Activated naive CD4-positive, alpha-beta T cell treated with Interleukin-2 at 50 U/mL for 16 hours (primary cell): Measurements from ENCODE around the gene ACSL3.
"Not testable (repeated sequence)": the region's sequence is repeated elsewhere in the genome, so short reads cannot be mapped to it uniquely, and the experiment has no call there.

Experiments
- DNase-seq: peaks from one replicate; pipeline ENCODE4 v3.0.0-alpha.2; 2020

The ACSL3 gene

GRCh38 chr2:222860740-222861410 is at the start of gene ACSL3:
TSS of gene ACSL3 (plus strand) at chr2:222861036. CDS start at chr2:222908773, 47,737 bp downstream.
- DNase-seq: peak; percentile 92

GRCh38 chr2:222811828-222812227 is 49.0 kb upstream of the ACSL3 start:
- no peak for DNase-seq

GRCh38 chr2:222813177-222813843 is 47.5 kb upstream of the ACSL3 start:
- DNase-seq: no peak

- no peak for DNase-seq
Measured at GRCh38 chr2:222819722-222820333, 41.0 kb upstream of the ACSL3 start.

GRCh38 chr2:222823183-222823930 is 37.5 kb upstream of the ACSL3 start:
- DNase-seq: no peak

- DNase-seq: no peak
Measured at GRCh38 chr2:222825031-222825430, 35.8 kb upstream of the ACSL3 start.

GRCh38 chr2:222827417-222827816 is 33.4 kb upstream of the ACSL3 start:
- DNase-seq: no peak

GRCh38 chr2:222828572-222828971 is 32.3 kb upstream of the ACSL3 start:
- no peak for DNase-seq

GRCh38 chr2:222830164-222830563 is 30.7 kb upstream of the ACSL3 start:
- DNase-seq: no peak

GRCh38 chr2:222833410-222833809 is 27.4 kb upstream of the ACSL3 start:
- DNase-seq: no peak

GRCh38 chr2:222835143-222835822 is 25.6 kb upstream of the ACSL3 start:
- no peak for DNase-seq

GRCh38 chr2:222835823-222836151 is 25.0 kb upstream of the ACSL3 start:
- DNase-seq: no peak

GRCh38 chr2:222837643-222838056 is 23.2 kb upstream of the ACSL3 start:
- no peak for DNase-seq

GRCh38 chr2:222840060-222840802 is 20.6 kb upstream of the ACSL3 start:
- DNase-seq: no peak

- DNase-seq: no peak
Measured at GRCh38 chr2:222842491-222843174, 18.2 kb upstream of the ACSL3 start.

- DNase-seq: no peak
Measured at GRCh38 chr2:222844323-222844722, 16.5 kb upstream of the ACSL3 start.

- not testable (repeated sequence) for DNase-seq
Measured at GRCh38 chr2:222845314-222845713, 15.5 kb upstream of the ACSL3 start.

GRCh38 chr2:222846003-222846402 is 14.8 kb upstream of the ACSL3 start:
- DNase-seq: no peak

- not testable (repeated sequence) for DNase-seq
Measured at GRCh38 chr2:222848031-222848430, 12.8 kb upstream of the ACSL3 start.

GRCh38 chr2:222848862-222849261 is 12.0 kb upstream of the ACSL3 start:
- DNase-seq: no peak

GRCh38 chr2:222851956-222852617 is 8.7 kb upstream of the ACSL3 start:
- DNase-seq: no peak
